Suppressor macrophage (primary cell): ENCODE data around the gene GLB1L3.
"Not testable (repeated sequence)": the region's sequence is repeated elsewhere in the genome, so short reads cannot be mapped to it uniquely, and the experiment has no call there.

Source experiments
- DNase-seq, 4 experiments: peaks; one replicate each; pipeline ENCODE4 v3.0.0-alpha.2; 2020 to 2022

GLB1L3 gene

GRCh38 chr11:134252346-134253187, 23.6 kb upstream of the GLB1L3 start:
- peak; percentile 52 to 66 (median 60) for DNase-seq

GRCh38 chr11:134253188-134253993, 22.8 kb upstream of the GLB1L3 start, which contains the start of the genes ACAD8 and THYN1:
TSS of gene ACAD8 (plus strand) at chr11:134253568. CDS start at chr11:134253601, 33 bp downstream.
TSS of gene THYN1 (minus strand) at chr11:134253352. CDS start at chr11:134252882, 470 bp downstream.
- DNase-seq = peak; percentile 95 to 98 (median 98)

GRCh38 chr11:134254433-134255183, 21.6 kb upstream of the GLB1L3 start:
- peak in 2 of 4 experiments; percentile 13 to 31 for DNase-seq

- not testable (repeated sequence) for DNase-seq
These were observed 21.0 kb upstream of the GLB1L3 start for GRCh38 chr11:134255184-134255561.

GRCh38 chr11:134257101-134257500, 19.1 kb upstream of the GLB1L3 start:
- DNase-seq = no peak

GRCh38 chr11:134258577-134258976, 17.6 kb upstream of the GLB1L3 start:
- no peak for DNase-seq

GRCh38 chr11:134260503-134260902, 15.7 kb upstream of the GLB1L3 start:
- no peak for DNase-seq

- no peak for DNase-seq
These were observed 15.2 kb upstream of the GLB1L3 start for GRCh38 chr11:134260983-134261382.

GRCh38 chr11:134261626-134262488, 14.3 kb upstream of the GLB1L3 start:
- DNase-seq = peak in 3 of 4 experiments; percentile 17 to 33 (median 19)

- DNase-seq = no peak
These were observed 11.0 kb upstream of the GLB1L3 start for GRCh38 chr11:134264966-134265764.

- DNase-seq = no peak
These were observed 9.7 kb upstream of the GLB1L3 start for GRCh38 chr11:134266440-134266839.

GRCh38 chr11:134266841-134267251, 9.3 kb upstream of the GLB1L3 start:
- peak in 3 of 4 experiments; percentile 32 to 67 (median 49) for DNase-seq

GRCh38 chr11:134267461-134267860, 8.7 kb upstream of the GLB1L3 start:
- no peak for DNase-seq

- no peak for DNase-seq
These were observed 8.2 kb upstream of the GLB1L3 start for GRCh38 chr11:134267966-134268365.

- DNase-seq = no peak
These were observed 5.9 kb upstream of the GLB1L3 start for GRCh38 chr11:134270250-134270714.

- DNase-seq = no peak
These were observed 4.2 kb upstream of the GLB1L3 start for GRCh38 chr11:134271978-134272377.

GRCh38 chr11:134272381-134273316, 3.5 kb upstream of the GLB1L3 start:
- no peak for DNase-seq

- DNase-seq = no peak
These were observed 2.9 kb upstream of the GLB1L3 start for GRCh38 chr11:134273317-134273712.

- no peak for DNase-seq
These were observed 1.0 kb upstream of the GLB1L3 start for GRCh38 chr11:134275188-134275533.
